Neutrophil (primary cell): ENCODE results near the gene RAB36.

Experiments used
- H3K27ac ChIP-seq: fragments of 200-600 bp; sonication (generic); 2 replicates; pipeline ENCODE4 v1.5.1; 2016; ENCODE audit warnings: mild to moderate bottlenecking, moderate library complexity
- H3K27me3 ChIP-seq: fragments of 200-600 bp; sonication (generic); 2 replicates; pipeline ENCODE4 v1.6.0; 2016; ENCODE audit warnings: mild to moderate bottlenecking
- H3K36me3 ChIP-seq: fragments of 200-600 bp; sonication (generic); 2 replicates; pipeline ENCODE4 v1.5.1; 2017
- H3K4me1 ChIP-seq, 2 experiments: fragments of 200-600 bp in 1 of 2; sonication (generic) in 1 of 2; 1 replicate in 1 of 2; 2 replicates in 1 of 2; pipeline versions ENCODE4 v1.5.1 to v1.6.1; 2013 to 2016; ENCODE audit warnings: low read depth in 1 of 2, low read length in 1 of 2, mild to moderate bottlenecking in 1 of 2, moderate library complexity in 1 of 2; ENCODE audit not compliant: control insufficient read depth in 1 of 2, insufficient read depth in 1 of 2
- H3K4me3 ChIP-seq, 2 experiments: fragments of 200-600 bp in 1 of 2; sonication (generic) in 1 of 2; 1 replicate in 1 of 2; 2 replicates in 1 of 2; pipeline ENCODE4 v1.5.1; 2013 to 2016; ENCODE audit warnings: low read depth in 1 of 2, low read length in 1 of 2, mild to moderate bottlenecking in 1 of 2, moderate library complexity in 1 of 2
- H3K9me3 ChIP-seq: fragments of 200-600 bp; sonication (generic); 2 replicates; pipeline ENCODE4 v1.5.1; 2016
- TF ChIP-seq, protein P1 (sequence below): fragments of 200-600 bp; sonication (generic); IDR thresholded peaks from 2 replicates; pipeline ENCODE4 v1.5.1; 2016; ENCODE audit warnings: antibody characterized with exemption

RAB36 gene

DNA sequence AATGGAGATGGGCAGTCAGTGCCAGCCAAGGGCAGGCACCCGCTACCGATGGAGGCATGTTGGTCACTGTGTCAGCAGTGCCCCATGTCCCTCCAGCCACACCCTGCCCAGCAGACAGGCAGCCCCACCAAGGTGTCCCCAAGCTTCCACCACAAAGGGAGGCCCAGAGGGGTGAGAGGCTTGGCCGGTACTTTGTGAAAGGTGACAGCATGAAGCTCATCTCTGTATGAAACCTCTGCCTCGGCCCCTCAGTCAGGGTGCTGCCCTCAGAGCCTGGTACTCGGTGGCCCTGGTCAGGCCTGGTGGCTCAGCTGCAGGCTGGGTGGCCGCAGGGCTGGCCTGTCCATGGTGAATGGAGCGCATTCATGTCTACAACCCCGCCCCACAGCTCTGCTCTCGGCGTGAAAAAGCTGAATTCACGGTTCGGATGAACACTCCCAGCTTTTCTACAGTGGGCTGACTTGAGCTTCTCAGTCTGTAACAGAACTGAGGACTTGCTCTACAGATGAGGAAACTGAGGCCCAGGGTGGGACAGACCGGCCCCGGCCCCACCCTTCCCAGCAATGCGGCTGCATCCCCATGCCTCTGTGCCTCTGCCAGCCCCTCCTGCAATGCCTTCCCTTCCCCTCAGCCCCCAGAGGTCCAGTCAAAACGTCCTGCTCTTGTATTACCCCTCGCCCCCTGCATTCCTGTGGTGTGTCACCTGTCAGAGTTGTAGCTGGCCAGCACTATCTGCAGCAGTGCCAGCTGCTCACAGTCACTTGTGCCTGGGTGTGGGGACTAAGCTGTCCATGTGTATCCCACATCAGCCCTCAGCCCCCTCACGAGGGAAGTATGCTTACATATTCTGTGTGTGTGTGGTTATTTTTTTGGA is 31.2 kb upstream of the RAB36 start:
- Histone ChIP-seq H3K9me3 (no peaks in the 10 kb centered on the region), H3K27ac (no peak overlapping the region), H3K27me3 (no peaks in the 10 kb centered on the region), H3K4me3 (no peak overlapping the region), H3K36me3 (no peaks in the 10 kb centered on the region), H3K4me1 (no peaks in the 10 kb centered on the region)
- TF ChIP-seq, protein P1, sequence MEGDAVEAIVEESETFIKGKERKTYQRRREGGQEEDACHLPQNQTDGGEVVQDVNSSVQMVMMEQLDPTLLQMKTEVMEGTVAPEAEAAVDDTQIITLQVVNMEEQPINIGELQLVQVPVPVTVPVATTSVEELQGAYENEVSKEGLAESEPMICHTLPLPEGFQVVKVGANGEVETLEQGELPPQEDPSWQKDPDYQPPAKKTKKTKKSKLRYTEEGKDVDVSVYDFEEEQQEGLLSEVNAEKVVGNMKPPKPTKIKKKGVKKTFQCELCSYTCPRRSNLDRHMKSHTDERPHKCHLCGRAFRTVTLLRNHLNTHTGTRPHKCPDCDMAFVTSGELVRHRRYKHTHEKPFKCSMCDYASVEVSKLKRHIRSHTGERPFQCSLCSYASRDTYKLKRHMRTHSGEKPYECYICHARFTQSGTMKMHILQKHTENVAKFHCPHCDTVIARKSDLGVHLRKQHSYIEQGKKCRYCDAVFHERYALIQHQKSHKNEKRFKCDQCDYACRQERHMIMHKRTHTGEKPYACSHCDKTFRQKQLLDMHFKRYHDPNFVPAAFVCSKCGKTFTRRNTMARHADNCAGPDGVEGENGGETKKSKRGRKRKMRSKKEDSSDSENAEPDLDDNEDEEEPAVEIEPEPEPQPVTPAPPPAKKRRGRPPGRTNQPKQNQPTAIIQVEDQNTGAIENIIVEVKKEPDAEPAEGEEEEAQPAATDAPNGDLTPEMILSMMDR: no peak

DNA sequence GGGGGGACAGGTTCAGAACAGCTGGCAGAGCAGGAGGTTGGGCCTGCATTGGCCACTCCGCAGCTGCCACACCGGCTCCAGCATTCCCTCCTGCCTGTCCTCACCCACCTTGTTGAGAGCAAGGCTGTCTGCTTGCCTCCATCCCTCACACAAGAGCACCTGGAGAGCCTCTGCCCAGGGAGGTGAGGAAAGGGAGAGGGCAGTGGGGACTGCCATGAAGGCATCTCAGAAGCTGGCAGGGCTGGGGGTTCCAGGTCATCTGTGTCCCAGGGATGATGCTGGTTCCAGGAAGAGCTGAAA is 30.6 kb upstream of the RAB36 start:
- Histone ChIP-seq H3K27me3 (no peaks in the 10 kb centered on the region), H3K9me3 (no peaks in the 10 kb centered on the region), H3K27ac (no peak overlapping the region), H3K36me3 (no peaks in the 10 kb centered on the region), H3K4me3 (no peak overlapping the region), H3K4me1 (no peaks in the 10 kb centered on the region)
- TF ChIP-seq, protein P1: no peak

DNA sequence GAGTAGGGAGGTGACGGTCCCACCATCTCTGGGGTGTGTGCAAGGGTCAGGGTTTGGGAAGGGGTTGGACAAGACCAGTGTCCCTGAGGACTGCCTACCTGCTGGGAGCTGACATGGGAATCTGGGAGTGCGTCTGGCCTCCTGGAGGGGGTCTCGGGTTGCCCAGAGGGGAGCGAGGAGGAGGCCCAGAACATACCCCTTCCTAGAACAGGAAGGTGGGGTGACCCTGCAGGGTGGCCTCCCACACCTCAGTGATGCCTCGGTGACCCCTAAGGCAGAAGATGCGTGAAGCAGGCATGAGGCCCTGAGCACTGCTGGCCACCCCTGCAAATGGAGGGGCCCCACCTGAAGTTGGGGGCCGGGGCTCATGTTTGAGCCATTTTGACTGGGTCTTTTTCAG is 29.9 kb upstream of the RAB36 start:
- no peaks in the 10 kb centered on the region for H3K36me3 ChIP-seq
- H3K4me1 ChIP-seq: no peaks in the 10 kb centered on the region
- no peak overlapping the region for H3K4me3 ChIP-seq
- TF ChIP-seq, protein P1: no peak
- H3K9me3 ChIP-seq: no peaks in the 10 kb centered on the region
- H3K27me3 ChIP-seq: no peaks in the 10 kb centered on the region
- no peak overlapping the region for H3K27ac ChIP-seq

DNA sequence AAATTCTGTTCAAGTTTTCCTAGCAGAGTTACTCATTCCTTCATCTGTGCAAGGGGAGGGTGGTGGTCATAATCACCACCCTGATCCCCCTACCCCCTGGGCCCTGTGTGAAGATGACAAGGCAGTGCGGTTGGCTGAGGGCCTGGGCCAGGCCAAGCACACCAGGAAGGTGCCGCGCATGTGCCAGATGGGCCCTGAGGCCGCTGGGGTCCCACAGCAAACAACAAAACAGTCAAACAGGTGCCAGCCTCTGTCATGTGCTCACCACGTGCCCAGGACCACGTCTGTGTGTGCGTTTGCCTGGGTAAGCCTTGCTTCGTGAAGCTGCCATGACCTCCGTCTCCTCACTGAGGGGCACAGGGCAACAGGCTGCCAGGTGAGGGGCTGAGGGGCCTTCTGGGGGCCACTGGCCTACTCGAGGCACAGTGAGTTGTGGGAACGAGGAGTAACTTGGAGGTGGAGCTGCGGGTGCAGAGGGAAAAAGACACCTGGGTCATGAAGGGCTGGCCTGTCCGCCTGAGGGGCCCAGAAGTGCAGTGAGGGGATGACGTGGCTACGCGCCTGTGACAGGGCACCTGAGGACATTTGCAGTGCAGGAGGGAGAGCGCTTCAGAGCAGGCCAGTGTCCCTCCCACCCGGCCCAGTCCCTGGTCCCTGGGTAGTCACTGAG is 29.3 kb upstream of the RAB36 start:
- Histone ChIP-seq H3K4me1 (no peaks in the 10 kb centered on the region), H3K27ac (no peak overlapping the region), H3K27me3 (no peaks in the 10 kb centered on the region), H3K4me3 (no peak overlapping the region), H3K9me3 (no peaks in the 10 kb centered on the region), H3K36me3 (no peaks in the 10 kb centered on the region)
- TF ChIP-seq, protein P1: no peak

DNA sequence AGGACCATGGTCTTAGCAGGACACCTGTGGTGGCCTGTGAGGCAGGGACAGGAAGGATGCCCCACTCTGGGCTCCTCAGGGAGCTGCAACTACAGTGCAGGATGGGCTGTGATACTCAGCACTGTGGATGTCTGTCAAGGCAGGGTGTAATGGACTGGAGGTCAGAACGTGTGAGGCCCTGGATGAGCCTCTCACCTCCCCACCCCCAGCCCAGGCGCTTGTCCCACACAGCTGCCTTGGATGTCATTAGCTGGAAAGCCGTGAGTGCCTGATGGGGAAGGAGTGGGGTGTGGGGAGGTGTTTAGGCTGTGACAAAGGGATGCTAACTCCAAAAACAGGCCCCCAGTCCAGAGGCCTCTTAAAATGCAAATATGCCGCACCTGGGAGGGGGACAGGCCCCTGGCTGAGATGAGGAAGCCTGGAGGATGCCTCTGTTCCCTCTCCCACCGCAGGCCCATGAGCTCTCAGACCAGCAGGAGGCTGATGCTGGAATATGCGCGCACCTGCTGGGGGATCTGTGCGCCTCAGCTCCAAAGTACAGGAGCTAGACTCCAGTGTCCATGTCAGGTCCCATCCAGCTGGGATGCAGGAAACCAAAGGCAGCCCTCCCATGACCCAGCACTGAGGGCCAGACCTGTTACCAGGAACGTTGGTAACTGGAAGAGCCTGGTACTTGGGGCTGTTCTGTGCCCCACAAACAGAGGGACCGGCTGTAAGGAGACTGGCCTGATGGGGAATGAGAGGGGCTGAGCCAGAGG is 28.6 kb upstream of the RAB36 start:
- Histone ChIP-seq H3K4me3 (no peak overlapping the region), H3K27me3 (no peaks in the 10 kb centered on the region), H3K36me3 (no peaks in the 10 kb centered on the region), H3K9me3 (no peaks in the 10 kb centered on the region), H3K4me1 (no peaks in the 10 kb centered on the region), H3K27ac (no peak overlapping the region)
- TF ChIP-seq, protein P1: no peak
